Kidney (tissue), 14 donors: Measurements from ENCODE around the gene ZNF528. TPM values are rescaled to one million over a fixed set of nuclear protein-coding genes. Genes with fewer than 3 reads are reported as not detected.

Source experiments
- DNase-seq, 5 donors: peaks; one replicate each; pipeline ENCODE4 v3.0.0-alpha.2; 2013 to 2020
- FAIRE-seq: peaks from 2 replicates; lab custom pipeline; 2012; peaks lifted over from hg19 to GRCh38; lab: Jason Lieb, UNC
- H3K27ac ChIP-seq, 2 donors: one replicate each; pipeline ENCODE4 v1.7.0; 2013; ENCODE audit warnings: low read depth in 2 of 2, low read length in 2 of 2, inconsistent platforms in 1 of 2
- H3K27me3 ChIP-seq: one replicate; pipeline ENCODE4 v1.7.1; 2013; ENCODE audit warnings: low read length, inconsistent platforms; ENCODE audit not compliant: control insufficient read depth, insufficient read depth
- H3K36me3 ChIP-seq, 3 donors: one replicate each; pipeline versions ENCODE4 v1.7.0 to v1.7.1; 2013; ENCODE audit warnings: low read length in 3 of 3, control low read depth in 1 of 3, inconsistent platforms in 1 of 3; ENCODE audit not compliant: insufficient read depth in 3 of 3, control insufficient read depth in 2 of 3
- H3K4me1 ChIP-seq, 3 donors: one replicate each; pipeline versions ENCODE4 v1.7.0 to v1.7.1; 2013; ENCODE audit warnings: low read length in 3 of 3, inconsistent platforms in 1 of 3, low read depth in 1 of 3; ENCODE audit not compliant: control insufficient read depth in 2 of 3, insufficient read depth in 2 of 3
- H3K4me3 ChIP-seq, 3 donors: one replicate each; pipeline versions ENCODE4 v1.7.0 to v1.8.1; 2013; ENCODE audit warnings: low read length in 3 of 3, control low read depth in 1 of 3, inconsistent platforms in 1 of 3
- H3K9ac ChIP-seq, 3 donors: one replicate each; pipeline versions ENCODE4 v1.7.0 to v1.7.1; 2013; ENCODE audit warnings: low read length in 3 of 3, control low read depth in 1 of 3, inconsistent platforms in 1 of 3
- H3K9me3 ChIP-seq, 3 donors: one replicate each; pipeline versions ENCODE4 v1.7.0 to v1.7.1; 2013; ENCODE audit warnings: low read length in 3 of 3, control low read depth in 1 of 3, inconsistent platforms in 1 of 3; ENCODE audit not compliant: control insufficient read depth in 2 of 3, insufficient read depth in 1 of 3
- intact Hi-C: fragments of 100-400 bp; cut with DNase I; formaldehyde crosslinking; loops from one replicate; pipeline ENCODE4 v1.11.1; 2022
- polyA plus RNA-seq: library from polyadenylated mRNA; stranded (reverse); fragments of 350-450 nt; fragmentation: Illumina TruSeq; extraction: RNeasy Lipid Tissue Mini Kit (QIAGEN cat#74804); gene quantifications from one replicate; pipeline ENCODE4 v1.2.3, GENCODE V29; 2014; ENCODE audit warnings: low read depth, low replicate concordance; ENCODE audit not compliant: insufficient read depth
- total RNA-seq: library from RNA; stranded (reverse); fragmentation: NEBNext Ultra II Directional; extraction: Animal tissue kit (Norgen Biotek cat#: 25700); gene quantifications from one replicate; pipeline ENCODE4 v1.2.1, GENCODE V29; 2021
- TF ChIP-seq, protein P1 (sequence below): IDR thresholded peaks from 3 replicates; pipeline ENCODE4 v1.5.1; 2012; ENCODE audit warnings: mild to moderate bottlenecking, moderate library complexity, borderline replicate concordance; ENCODE audit not compliant: insufficient read depth; ENCODE audit errors: extremely low read depth
- donor health status: control.
- donor health status: control.
- donor health status: control.
- donor health status: control.
- donor health status: control.
- donor health status: DM: yes; HTN: yes; CAD: no.
- donor health status: Normal renal cell carcinoma (clear cell type).

The ZNF528 gene
- total and polyA plus RNA-seq, 2 donors from 2014 or later, result 10.1 to 32.0 TPM

DNA sequence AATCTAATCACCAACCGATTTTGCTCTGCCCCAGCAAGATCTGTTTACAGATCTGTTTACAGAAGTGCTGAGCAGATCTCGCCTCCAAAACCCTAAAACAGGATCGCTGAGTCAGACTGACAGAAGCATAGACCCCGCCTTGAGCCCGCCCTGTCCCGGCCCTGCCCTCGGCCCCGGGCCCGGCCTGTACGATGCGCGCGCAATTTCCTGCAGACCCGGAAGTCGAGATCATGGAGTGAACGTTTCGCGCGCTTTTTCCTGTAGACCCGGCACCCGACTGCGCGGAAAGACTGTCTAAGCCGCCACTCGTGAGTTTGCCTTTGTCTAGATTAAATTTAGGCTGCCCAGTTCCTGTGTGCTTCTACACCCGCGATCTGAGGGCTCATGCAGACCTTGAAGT lies 31.3 kb downstream of the ZNF528 start, which contains the start of gene ZNF534:
Gene ZNF534 (plus strand): TSS at position 212 of the 400 bp plus-strand sequence. CDS start 2,327 bp downstream, outside the sequence.
- H3K27ac ChIP-seq, result no peak within 1 kb of the TSS
- no peaks in the 10 kb centered on the region for H3K27me3 ChIP-seq
- FAIRE-seq, result no peak
- no peaks in the 10 kb centered on the region for H3K4me1 ChIP-seq
- peaks cover 0 to 35% (median 7%) of the 10 kb centered on the region in 3 donors for H3K9me3 ChIP-seq
- DNase-seq, result no peak
- intact Hi-C loops, result no loop called here
- H3K9ac ChIP-seq, result no peak within 1 kb of the TSS
- no peak within 1 kb of the TSS for H3K4me3 ChIP-seq
- H3K36me3 ChIP-seq, result no peaks in the 10 kb centered on the region
- TF ChIP-seq, protein P1, sequence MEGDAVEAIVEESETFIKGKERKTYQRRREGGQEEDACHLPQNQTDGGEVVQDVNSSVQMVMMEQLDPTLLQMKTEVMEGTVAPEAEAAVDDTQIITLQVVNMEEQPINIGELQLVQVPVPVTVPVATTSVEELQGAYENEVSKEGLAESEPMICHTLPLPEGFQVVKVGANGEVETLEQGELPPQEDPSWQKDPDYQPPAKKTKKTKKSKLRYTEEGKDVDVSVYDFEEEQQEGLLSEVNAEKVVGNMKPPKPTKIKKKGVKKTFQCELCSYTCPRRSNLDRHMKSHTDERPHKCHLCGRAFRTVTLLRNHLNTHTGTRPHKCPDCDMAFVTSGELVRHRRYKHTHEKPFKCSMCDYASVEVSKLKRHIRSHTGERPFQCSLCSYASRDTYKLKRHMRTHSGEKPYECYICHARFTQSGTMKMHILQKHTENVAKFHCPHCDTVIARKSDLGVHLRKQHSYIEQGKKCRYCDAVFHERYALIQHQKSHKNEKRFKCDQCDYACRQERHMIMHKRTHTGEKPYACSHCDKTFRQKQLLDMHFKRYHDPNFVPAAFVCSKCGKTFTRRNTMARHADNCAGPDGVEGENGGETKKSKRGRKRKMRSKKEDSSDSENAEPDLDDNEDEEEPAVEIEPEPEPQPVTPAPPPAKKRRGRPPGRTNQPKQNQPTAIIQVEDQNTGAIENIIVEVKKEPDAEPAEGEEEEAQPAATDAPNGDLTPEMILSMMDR, result no peak

DNA sequence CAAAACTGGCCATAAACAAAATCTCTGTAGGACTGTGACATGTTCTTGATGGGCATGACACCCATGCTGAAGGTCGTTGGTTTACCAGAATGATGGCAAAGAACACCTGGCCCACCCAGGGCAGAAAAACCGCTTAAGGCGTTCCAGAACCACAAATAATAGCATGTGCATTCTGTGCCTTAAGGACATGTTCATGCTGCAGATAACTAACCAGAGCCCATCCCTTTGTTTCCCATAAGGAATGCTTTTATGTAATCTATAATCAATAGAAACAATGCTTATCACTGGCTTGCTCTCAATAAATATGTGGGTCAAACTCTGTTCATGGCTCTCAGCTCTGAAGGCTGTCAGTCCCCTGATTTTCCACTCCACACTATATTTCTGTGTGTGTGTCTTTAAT lies 44.5 kb downstream of the ZNF528 start:
- H3K27ac ChIP-seq, result no peak overlapping the region
- H3K9me3 ChIP-seq, result peaks cover 0 to 26% (median 5%) of the 10 kb centered on the region in 3 donors
- intact Hi-C loops, result no loop called here
- H3K4me3 ChIP-seq, result no peak overlapping the region
- FAIRE-seq (no peak), DNase-seq (no peak)
- H3K4me1 ChIP-seq, result no peaks in the 10 kb centered on the region
- no peak overlapping the region for H3K9ac ChIP-seq
- TF ChIP-seq, protein P1, result no peak
- H3K27me3 ChIP-seq, result no peaks in the 10 kb centered on the region
- no peaks in the 10 kb centered on the region for H3K36me3 ChIP-seq

DNA sequence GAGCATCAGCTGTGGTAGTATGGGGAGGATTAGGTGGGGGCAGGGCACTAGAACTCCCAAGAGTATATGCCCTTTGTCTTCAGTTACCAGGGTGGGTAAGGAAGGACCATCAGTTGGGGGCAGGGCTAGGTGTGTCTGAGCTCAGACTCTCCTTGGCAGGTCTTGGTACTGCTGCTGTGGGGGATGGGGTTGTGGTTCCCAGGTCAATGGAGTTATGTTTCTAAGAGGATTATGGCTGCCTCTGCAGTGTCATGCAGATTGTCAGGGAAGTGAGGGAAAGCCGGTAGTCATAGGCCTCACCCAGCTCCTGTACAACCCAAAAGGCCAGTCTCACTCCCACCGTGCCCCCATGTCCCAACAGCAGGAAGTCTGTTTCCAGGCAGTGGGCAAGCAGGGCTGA lies 46.9 kb downstream of the ZNF528 start:
- Histone ChIP-seq H3K4me1 (no peaks in the 10 kb centered on the region), H3K4me3 (no peak overlapping the region), H3K36me3 (no peaks in the 10 kb centered on the region), H3K27me3 (no peaks in the 10 kb centered on the region), H3K9me3 (peaks cover 0 to 25% (median 5%) of the 10 kb centered on the region in 3 donors), H3K27ac (no peak overlapping the region), H3K9ac (no peak overlapping the region)
- DNase-seq, result no peak
- FAIRE-seq, result no peak
- intact Hi-C loops, result no loop called here
- TF ChIP-seq, protein P1, result no peak

DNA sequence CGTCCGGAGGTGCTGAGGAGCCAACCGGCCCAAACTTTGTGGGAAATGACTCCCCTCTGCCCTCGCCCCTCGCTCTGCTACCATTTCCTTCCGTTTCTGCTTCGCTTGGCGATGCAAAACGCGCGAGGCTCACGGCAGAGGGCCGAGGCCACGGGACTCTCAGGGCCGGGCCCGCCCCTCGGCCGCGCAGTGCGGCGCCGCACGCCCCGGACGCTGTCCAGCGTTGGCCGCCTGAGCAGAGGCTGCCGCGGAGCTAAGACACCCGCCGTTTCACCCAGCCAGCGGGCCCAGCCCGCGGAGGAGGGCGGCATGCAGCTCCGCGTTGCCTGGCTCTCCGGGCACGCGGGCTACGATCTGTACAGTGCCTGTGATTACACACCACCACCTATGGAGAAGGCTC lies 53.6 kb downstream of the ZNF528 start:
- no peak for FAIRE-seq
- TF ChIP-seq, protein P1, result no peak
- H3K36me3 ChIP-seq, result peaks cover 0 to 2% (median 0%) of the 10 kb centered on the region in 3 donors
- peaks cover 2 to 44% (median 15%) of the 10 kb centered on the region in 3 donors for H3K9me3 ChIP-seq
- no peak overlapping the region for H3K4me3 ChIP-seq
- H3K27ac ChIP-seq, result no peak overlapping the region
- no peaks in the 10 kb centered on the region for H3K27me3 ChIP-seq
- no peak overlapping the region for H3K9ac ChIP-seq
- intact Hi-C loops, result no loop called here
- DNase-seq, result no peak
- H3K4me1 ChIP-seq, result peaks cover 0 to 4% (median 0%) of the 10 kb centered on the region in 3 donors
